Measurements from ENCODE around the gene ACTR3. TPM values are rescaled to one million over a fixed set of nuclear protein-coding genes. Genes with fewer than 3 reads are reported as not detected.

The ACTR3 gene
- total and polyA plus RNA-seq, 2 of the 8 experiments (the other 6 are each of a cell fraction or from before 2014, with no cell fraction given), result 51.7 to 184 TPM

GRCh38 chr2:113840518-113840917 lies 49.4 kb upstream of the ACTR3 start:
- DNase-seq (ENCODE audit: low read depth in 1 of 2, low spot score in 2 of 2) (no peak), FAIRE-seq (no peak)
- no peaks in the 10 kb centered on the region for H3K79me1 ChIP-seq (ENCODE audit: low read depth, low read length)
- peak overlapping the region in 1 of 2 experiments; percentile 4; a peak in 1 of 4 replicates for H3K4me2 ChIP-seq (ENCODE audit: insufficient read depth in 1 of 2, low read depth in 2 of 2, low read length in 2 of 2)
- no peaks in the 10 kb centered on the region for H4K20me1 ChIP-seq (replicated peaks in 1 of 2; ENCODE audit: control insufficient read depth in 1 of 2, insufficient read depth in 2 of 2, low read length in 2 of 2)
- no peak overlapping the region for H4K91ac ChIP-seq (replicated peaks; ENCODE audit: insufficient read length, low read length)
- no peak overlapping the region for H2BK120ac ChIP-seq (replicated peaks; ENCODE audit: low read depth, low read length)
- H3K27ac ChIP-seq (ENCODE audit: low read depth, low read length), result no peak overlapping the region
- no peaks in the 10 kb centered on the region for H3K79me2 ChIP-seq (ENCODE audit: control insufficient read depth in 1 of 2, insufficient read depth in 2 of 2, low read length in 2 of 2)
- H3K4me1 ChIP-seq (replicated peaks in 1 of 4; ENCODE audit: control insufficient read depth in 3 of 4, insufficient read depth in 4 of 4, low read length in 3 of 4), result peaks cover 0 to 7% (median 2%) of the 10 kb centered on the region in 4 experiments; a peak in 2 of 7 replicates
- CTCF ChIA-PET (ENCODE audit: partially characterized antibody), result interaction anchor here (0.6 to 0.7 kb wide), 2 partner anchors 23 to 26 kb away, joined by 3 read pairs; no protein-coding TSS in a partner anchor
- no peak overlapping the region for H4K8ac ChIP-seq (ENCODE audit: extremely low read depth, insufficient read depth, low read length)
- no peak overlapping the region for H3K4ac ChIP-seq (replicated peaks; ENCODE audit: insufficient read length, low read depth, low read length)
- no peak overlapping the region for H3K14ac ChIP-seq (ENCODE audit: insufficient read length)
- no peaks in the 10 kb centered on the region for H3K36me3 ChIP-seq (ENCODE audit: control insufficient read depth in 2 of 4, insufficient read depth in 4 of 4, low read length in 3 of 4)
- no peak overlapping the region for H2BK5ac ChIP-seq (ENCODE audit: low read depth, low read length)
- no peak overlapping the region for H4K5ac ChIP-seq (ENCODE audit: insufficient read length, low read depth, low read length)
- no peak overlapping the region for H3K56ac ChIP-seq (replicated peaks; ENCODE audit: insufficient read length, low read depth, low read length)
- H3K4me3 ChIP-seq (ENCODE audit: extremely low read depth in 1 of 4, insufficient read depth in 2 of 4, low read depth in 3 of 4, low read length in 4 of 4), result no peak overlapping the region
- WGBS, 2 experiments (ENCODE audit: extremely low coverage in 1 of 2, insufficient coverage in 1 of 2, insufficient read length in 1 of 2, insufficient replicate concordance in 2 of 2, low coverage in 1 of 2, low lambda C conversion rate in 2 of 2, missing lambda C conversion rate in 1 of 2), result 75% methylated on average over 7 of the region's 7 CpGs; no CpG with 5 or more reads in 1 of the 2 experiments
- no peak overlapping the region for H3K9ac ChIP-seq (replicated peaks in 1 of 4; ENCODE audit: extremely low read depth in 1 of 4, low read depth in 3 of 4, low read length in 3 of 4)
- H3K9me3 ChIP-seq (ENCODE audit: insufficient read depth in 2 of 2, low read depth in 1 of 2, low read length in 1 of 2), result no peaks in the 10 kb centered on the region; a peak in 1 of 4 replicates
- no peak overlapping the region for H3K18ac ChIP-seq (ENCODE audit: extremely low read depth, low read length)
- no peak overlapping the region for H2AK5ac ChIP-seq (ENCODE audit: low read depth, low read length)
- peak overlapping the region; percentile 58; the same call in 1 of the 2 replicates for H2AFZ ChIP-seq (ENCODE audit: low read length)
- POLR2A ChIA-PET (ENCODE audit: partially characterized antibody), result no interaction called here
- TF ChIP-seq TEAD4 (IDR thresholded peaks at IDR 0.05; ENCODE audit: low read depth, low read length) (peak; percentile 79), BACH1 (IDR thresholded peaks at IDR 0.05; ENCODE audit: low read length) (no peak)
- no peak overlapping the region for H2BK15ac ChIP-seq (ENCODE audit: low read length)
- no peak overlapping the region for H3K23ac ChIP-seq (ENCODE audit: insufficient read length)
- no peaks in the 10 kb centered on the region for H3K27me3 ChIP-seq (replicated peaks in 1 of 4; ENCODE audit: control insufficient read depth in 3 of 4, extremely low read depth in 1 of 4, insufficient read depth in 3 of 4, low read length in 3 of 4)
- H2BK20ac ChIP-seq (ENCODE audit: low read length), result no peak overlapping the region
- no peaks in the 10 kb centered on the region; the same call in 1 of the 2 replicates for H3K23me2 ChIP-seq (ENCODE audit: low read depth, low read length)
- no peak overlapping the region for H2BK12ac ChIP-seq (ENCODE audit: low read depth, low read length)
